SK-N-SH treated with all-trans-retinoic acid at 6 μM for 48 hours (cell line): ENCODE data around the gene CLEC14A.

Experiments
- ARNTL ChIP-seq: fragments of 450-650 bp; formaldehyde crosslinking; IDR thresholded peaks from 2 replicates; pipeline ENCODE4 v1.5.0; 2020; ENCODE audit warnings: low read depth, mild to moderate bottlenecking, moderate library complexity, borderline replicate concordance
- CSRNP3 ChIP-seq: fragments of 250-450 bp; sonication (Bioruptor Pico); IDR thresholded peaks from 2 replicates; pipeline ENCODE4 v1.5.1; 2021; ENCODE audit warnings: mild to moderate bottlenecking, moderate library complexity
- ISL1 ChIP-seq: fragments of 250-450 bp; sonication (Bioruptor Pico); IDR thresholded peaks from 2 replicates; pipeline ENCODE4 v2.1.2; 2022; ENCODE audit warnings: mild to moderate bottlenecking, moderate library complexity
- TOX ChIP-seq: fragments of 250-450 bp; sonication (Bioruptor Pico); IDR thresholded peaks from 2 replicates; pipeline ENCODE4 v1.8.0; 2021; ENCODE audit warnings: mild to moderate bottlenecking, moderate library complexity, borderline replicate concordance
- TSHZ2 ChIP-seq: fragments of 250-450 bp; sonication (Bioruptor Pico); IDR thresholded peaks from 2 replicates; pipeline ENCODE4 v1.5.0; 2020; ENCODE audit warnings: mild to moderate bottlenecking, moderate library complexity

DNA sequence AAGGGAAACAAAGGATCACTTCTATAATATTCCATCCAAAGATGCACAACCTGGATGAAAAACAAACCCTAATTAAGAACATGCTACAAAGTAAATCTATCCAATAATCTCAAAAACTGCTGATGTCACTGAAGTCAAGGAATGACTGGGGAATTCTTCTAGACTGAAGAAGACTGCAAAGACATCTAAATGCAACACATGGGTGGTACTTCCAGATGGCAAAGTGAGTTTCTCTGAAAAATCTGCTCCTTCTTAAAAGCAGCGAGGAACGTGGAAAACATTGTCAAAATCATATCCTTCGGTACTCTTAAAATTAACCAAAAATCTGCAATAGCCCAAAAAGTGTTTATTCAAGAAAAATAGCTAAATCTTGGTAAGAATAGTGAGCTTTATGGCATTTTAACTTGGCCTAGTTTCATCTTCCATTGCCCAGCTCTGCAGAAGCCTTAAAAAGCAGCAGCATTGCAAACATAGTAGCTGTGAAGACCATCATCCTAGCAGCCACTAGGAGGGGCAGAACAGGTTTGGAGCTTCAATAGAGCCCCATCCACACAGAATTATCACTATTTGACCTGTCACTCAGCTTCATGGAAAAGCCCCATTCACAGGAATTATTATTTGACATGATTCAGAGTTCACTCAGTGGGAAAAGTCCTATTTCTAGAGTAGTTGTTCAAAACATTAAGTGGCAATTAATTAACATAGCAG is 7.4 kb downstream of the CLEC14A start:
- TF ChIP-seq TSHZ2 (CRISPR knock-in tag) (no peak), TOX (CRISPR knock-in tag) (no peak), CSRNP3 (CRISPR knock-in tag) (no peak), ARNTL (CRISPR knock-in tag) (no peak), ISL1 (CRISPR knock-in tag) (no peak)
